Erythroblast (primary cell): Measurements from ENCODE around the gene RABL2B.

Experiments
- GATA1 ChIP-seq: IDR thresholded peaks from 2 replicates; pipeline ENCODE4 v1.6.1; 2011; ENCODE audit warnings: low read depth, mild to moderate bottlenecking, control low read depth, low read length, moderate library complexity
- POLR2A ChIP-seq: IDR thresholded peaks from 2 replicates; pipeline ENCODE4 v1.6.1; 2011; ENCODE audit warnings: mild to moderate bottlenecking, low read length

GRCh38 chr22:50730013-50730891, 53.2 kb downstream of the RABL2B start:
- TF ChIP-seq POLR2A, result no peak
- TF ChIP-seq GATA1, result no peak
